SJSA1 (cell line): ENCODE results near the gene GATD1. TPM values are rescaled to one million over a fixed set of nuclear protein-coding genes. Genes with fewer than 3 reads are reported as not detected.
A peak's percentile ranks its signal among the peaks of the same experiment; 100 is the strongest.

Experiments used
- DNase-seq, 2 experiments: peaks; one replicate each; pipeline ENCODE4 v3.0.0-alpha.2; 2015 to 2020; ENCODE audit warnings: low spot score in 2 of 2, low read depth in 1 of 2
- H3K27ac ChIP-seq: fragments of 250-450 bp; sonication (Bioruptor Pico); 2 replicates; pipeline ENCODE4 v1.5.1; 2020; ENCODE audit warnings: mild to moderate bottlenecking, moderate library complexity
- H3K27me3 ChIP-seq: fragments of 250-450 bp; sonication (Bioruptor Pico); replicated peaks from 2 replicates; pipeline ENCODE4 v1.5.1; 2020; ENCODE audit warnings: mild to moderate bottlenecking, moderate library complexity
- H3K36me3 ChIP-seq: fragments of 250-450 bp; sonication (Bioruptor Pico); 2 replicates; pipeline ENCODE4 v1.5.1; 2020; ENCODE audit warnings: mild to moderate bottlenecking
- H3K4me1 ChIP-seq: fragments of 250-450 bp; sonication (Bioruptor Pico); replicated peaks from 2 replicates; pipeline ENCODE4 v1.6.1; 2021; ENCODE audit warnings: mild to moderate bottlenecking
- H3K4me3 ChIP-seq: fragments of 250-450 bp; sonication (Bioruptor Pico); 2 replicates; pipeline ENCODE4 v1.5.1; 2020; ENCODE audit warnings: mild to moderate bottlenecking
- H3K9me3 ChIP-seq: fragments of 250-450 bp; sonication (Bioruptor Pico); replicated peaks from 2 replicates; pipeline ENCODE4 v1.5.1; 2020; ENCODE audit warnings: mild to moderate bottlenecking
- total RNA-seq: library from RNA; depleted of rRNA; stranded (reverse); fragments of >200 nt; shearing (Covaris generic); gene quantifications from 2 replicates; pipeline ENCODE4 v1.2.3, GENCODE V29; 2014

The GATD1 gene
- total RNA-seq, 1 experiment from 2014 or later, result 12.4 TPM

DNA sequence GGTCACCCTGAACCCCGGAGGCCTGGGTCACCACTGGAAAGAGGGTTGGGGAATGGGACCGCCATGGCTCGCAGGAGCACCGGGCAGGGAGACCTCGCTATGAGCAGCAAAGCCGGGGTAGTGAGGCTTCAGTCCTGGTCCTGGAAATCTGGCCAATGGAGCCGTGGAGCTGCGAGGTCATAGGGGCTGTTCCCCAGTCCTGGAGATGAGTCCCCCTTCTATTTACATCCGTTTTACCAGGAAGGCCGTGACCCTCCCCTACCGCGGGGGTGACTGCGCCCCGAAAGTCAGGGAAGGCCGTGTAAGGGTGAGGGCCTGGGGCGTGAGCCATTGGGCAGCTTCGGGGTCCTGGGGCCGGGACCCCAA is 27.3 kb upstream of the GATD1 start:
- Histone ChIP-seq H3K4me1 (peaks cover 24% of the 10 kb centered on the region; the same call in 1 of the 2 replicates), H3K9me3 (no peaks in the 10 kb centered on the region), H3K36me3 (peaks cover 6% of the 10 kb centered on the region; the same call in 1 of the 2 replicates), H3K27me3 (no peaks in the 10 kb centered on the region), H3K27ac (no peak overlapping the region), H3K4me3 (peak overlapping the region; percentile 45)
- DNase-seq, result no peak

DNA sequence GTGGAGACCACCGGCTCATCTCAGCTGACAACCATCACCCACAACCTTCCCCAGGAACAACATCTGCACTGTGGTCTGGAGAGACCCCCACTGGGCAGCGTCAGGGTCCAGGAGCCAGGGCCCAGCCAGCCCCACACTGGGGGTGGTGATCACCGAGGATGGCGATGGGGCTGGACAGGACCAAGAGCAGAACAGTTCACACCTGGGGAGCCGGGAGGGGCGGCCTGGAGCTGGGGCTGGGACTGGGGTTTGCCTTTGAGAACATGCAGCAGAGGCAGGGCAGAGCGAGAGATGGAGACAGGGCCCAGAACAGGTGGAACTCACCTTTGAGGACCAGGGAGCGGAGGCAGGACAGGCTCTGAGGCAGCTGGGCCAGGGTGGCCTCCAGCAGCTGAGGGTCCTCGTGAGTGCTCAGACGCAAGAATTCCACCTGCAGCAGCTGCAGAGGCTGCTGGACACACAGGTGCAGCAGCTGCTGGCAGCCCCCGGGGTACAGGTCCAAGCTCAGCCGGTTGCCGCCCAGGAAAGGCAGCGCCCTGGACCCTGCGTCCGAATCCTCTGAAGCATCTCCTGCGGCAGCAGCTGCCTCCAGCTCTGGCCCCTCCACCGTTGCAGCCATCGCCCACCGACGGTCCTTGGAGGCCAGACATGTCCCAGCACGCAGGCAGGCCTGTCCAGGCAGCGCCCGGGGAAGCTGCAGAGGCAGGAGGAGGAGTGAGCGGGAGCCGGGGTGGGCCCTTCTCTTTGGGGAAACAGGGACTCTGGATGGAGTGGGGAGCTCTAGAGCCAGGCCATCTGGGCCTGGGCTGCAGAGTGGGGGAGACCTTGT is 26.7 kb upstream of the GATD1 start:
- peaks cover under 1% of the 10 kb centered on the region; the same call in 1 of the 2 replicates for H3K36me3 ChIP-seq
- H3K9me3 ChIP-seq, result no peaks in the 10 kb centered on the region
- H3K4me3 ChIP-seq, result no peak overlapping the region
- no peak for DNase-seq
- H3K27me3 ChIP-seq, result no peaks in the 10 kb centered on the region
- H3K4me1 ChIP-seq, result peaks cover 22% of the 10 kb centered on the region; the same call in 1 of the 2 replicates
- H3K27ac ChIP-seq, result no peak overlapping the region

DNA sequence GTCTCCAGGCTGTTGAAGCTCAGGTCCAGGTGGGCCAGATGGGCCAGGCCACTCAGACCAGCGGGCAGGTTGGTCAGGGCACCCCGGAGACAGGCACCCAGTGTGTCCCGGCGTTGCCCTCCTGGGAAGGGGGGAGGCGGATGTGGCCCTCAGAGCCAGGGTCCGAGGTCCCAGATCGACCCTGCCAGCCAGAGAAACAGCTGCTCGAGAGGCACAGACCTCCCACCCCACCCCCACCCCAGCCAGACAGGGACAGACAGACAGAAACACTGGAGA is 26.1 kb upstream of the GATD1 start:
- Histone ChIP-seq H3K9me3 (no peaks in the 10 kb centered on the region), H3K36me3 (no peaks in the 10 kb centered on the region), H3K27ac (no peak overlapping the region), H3K4me1 (peaks cover 17% of the 10 kb centered on the region), H3K4me3 (no peak overlapping the region), H3K27me3 (no peaks in the 10 kb centered on the region)
- DNase-seq, result no peak

DNA sequence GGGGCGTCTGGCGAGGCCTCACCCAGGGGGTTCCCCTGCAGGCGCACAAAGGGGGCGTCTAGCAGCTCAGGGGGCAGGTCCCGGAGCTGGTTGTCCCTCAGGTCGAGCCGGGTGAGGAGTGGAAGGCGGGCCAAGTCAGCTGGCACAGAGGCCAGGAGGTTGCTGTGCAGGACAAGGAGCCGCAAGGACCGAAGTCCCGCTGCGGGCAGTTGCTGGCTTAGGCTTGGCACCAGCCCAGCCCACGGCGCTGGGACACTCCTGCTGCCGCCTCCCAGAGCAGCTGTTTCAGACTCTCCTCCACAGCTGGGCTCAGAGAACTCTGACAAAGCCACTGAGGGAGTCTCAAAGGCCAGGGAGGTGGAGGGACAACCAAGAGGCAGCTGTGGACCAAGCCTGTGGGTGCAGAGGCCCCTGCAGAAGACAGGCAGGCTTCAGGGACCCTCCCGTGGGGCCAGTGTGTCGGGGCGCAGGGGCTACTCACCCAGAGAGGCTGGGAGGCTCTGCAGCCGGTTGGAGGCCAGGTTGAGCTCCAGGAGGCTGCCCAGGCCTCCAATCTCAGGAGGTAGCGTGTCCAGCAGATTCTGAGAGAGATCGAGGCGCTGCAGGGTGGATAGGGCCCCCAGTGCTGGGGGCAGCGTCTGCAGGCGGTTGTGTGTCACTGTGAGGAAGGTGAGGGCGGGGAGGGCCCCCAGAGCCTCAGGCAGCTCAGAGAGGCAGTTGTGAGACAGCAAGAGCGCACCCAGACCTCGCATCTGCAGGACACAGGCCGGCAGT is 25.6 kb upstream of the GATD1 start:
- H3K4me1 ChIP-seq, result peaks cover 16% of the 10 kb centered on the region
- H3K4me3 ChIP-seq, result no peak overlapping the region
- no peaks in the 10 kb centered on the region for H3K36me3 ChIP-seq
- DNase-seq, result no peak
- no peaks in the 10 kb centered on the region for H3K9me3 ChIP-seq
- no peak overlapping the region for H3K27ac ChIP-seq
- no peaks in the 10 kb centered on the region for H3K27me3 ChIP-seq

DNA sequence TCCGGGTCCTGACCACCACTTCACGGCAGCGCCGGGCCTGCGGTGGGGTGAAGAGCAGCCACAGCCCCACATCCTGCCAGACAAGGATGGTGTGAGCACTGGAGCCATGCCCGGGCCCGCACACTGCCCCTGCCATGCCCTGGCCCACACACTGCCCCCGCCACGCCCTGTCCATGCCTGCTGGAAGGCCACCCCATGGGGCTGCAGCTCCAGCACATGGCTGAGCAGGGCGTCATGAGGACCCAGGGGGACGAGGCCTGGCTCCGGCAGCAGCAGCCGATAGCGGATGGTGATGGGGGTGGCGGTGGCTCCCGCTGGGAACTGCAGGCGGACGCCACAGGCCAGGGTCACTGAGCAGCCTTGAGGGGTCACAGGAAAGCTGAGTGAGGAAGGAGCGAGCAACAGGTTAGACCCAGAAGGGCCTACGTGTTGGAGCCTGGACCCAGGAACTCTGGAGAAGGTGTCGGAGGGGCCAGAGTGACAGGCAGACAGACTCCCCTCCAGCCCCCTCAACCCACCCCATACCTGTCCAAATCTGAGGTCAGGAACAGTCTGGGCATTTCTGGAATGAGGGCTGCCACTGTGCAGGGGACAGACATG is 24.8 kb upstream of the GATD1 start:
- no peaks in the 10 kb centered on the region for H3K9me3 ChIP-seq
- H3K4me1 ChIP-seq, result peaks cover 22% of the 10 kb centered on the region
- DNase-seq, result no peak
- H3K27me3 ChIP-seq, result no peaks in the 10 kb centered on the region
- H3K36me3 ChIP-seq, result no peaks in the 10 kb centered on the region
- no peak overlapping the region for H3K4me3 ChIP-seq
- H3K27ac ChIP-seq, result no peak overlapping the region

DNA sequence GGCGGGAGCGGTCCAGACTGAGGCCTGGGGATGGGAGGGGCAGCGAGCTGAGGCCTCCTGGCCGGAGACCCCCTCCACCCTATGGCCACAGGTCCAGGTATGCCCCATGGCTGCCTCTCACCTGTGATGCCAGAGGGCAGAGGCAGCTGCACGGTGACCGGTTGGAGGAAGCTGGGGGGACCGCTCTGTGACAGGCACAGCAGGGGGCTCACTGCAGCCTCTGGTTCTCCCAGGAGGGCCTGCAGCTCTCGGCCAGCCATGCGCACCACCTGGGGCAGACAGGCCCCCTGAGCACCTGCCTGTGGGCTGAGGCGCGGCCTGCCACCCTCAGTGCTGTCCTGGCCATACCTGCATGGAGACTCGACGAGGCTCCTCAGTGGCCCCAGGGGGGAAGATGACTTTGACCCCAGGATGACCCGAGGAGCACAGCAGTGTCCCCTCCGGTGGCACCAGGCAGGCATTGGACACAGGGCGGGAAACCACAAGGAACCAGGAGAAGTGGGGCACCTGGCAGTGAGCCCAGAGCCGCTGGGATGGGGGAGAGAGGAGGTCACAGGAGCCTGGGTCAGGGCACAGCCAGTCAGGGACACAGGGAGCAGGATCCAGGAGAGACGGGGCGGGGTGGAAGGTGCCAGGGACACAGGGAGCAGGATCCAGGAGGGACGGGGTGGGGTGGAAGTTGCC is 24.0 kb upstream of the GATD1 start:
- Histone ChIP-seq H3K27me3 (no peaks in the 10 kb centered on the region), H3K36me3 (no peaks in the 10 kb centered on the region), H3K4me1 (peaks cover 31% of the 10 kb centered on the region), H3K4me3 (no peak overlapping the region), H3K9me3 (no peaks in the 10 kb centered on the region), H3K27ac (no peak overlapping the region)
- DNase-seq, result no peak

DNA sequence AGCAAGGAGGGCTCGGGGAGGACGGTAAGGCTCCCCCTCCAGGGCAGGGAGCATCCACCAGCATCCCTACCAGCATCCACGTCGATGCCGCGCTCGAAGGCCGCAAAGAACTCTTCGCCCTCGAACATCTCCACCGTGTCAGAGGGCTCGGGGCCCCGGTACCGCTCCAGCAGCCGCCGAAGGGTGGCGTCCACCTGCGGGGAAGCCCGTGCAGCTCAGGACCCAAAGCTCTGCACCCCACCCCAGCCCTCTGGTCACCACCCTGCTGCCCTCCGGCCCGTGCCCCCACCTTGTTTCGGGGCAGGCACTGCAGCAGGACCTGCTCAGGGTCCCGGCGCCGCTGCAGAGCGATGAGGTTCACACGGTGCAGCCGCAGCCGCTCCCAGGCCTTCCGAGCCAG is 23.2 kb upstream of the GATD1 start:
- H3K27ac ChIP-seq, result no peak overlapping the region
- H3K36me3 ChIP-seq, result no peaks in the 10 kb centered on the region
- DNase-seq, result no peak
- H3K9me3 ChIP-seq, result no peaks in the 10 kb centered on the region
- no peak overlapping the region for H3K4me3 ChIP-seq
- no peaks in the 10 kb centered on the region for H3K27me3 ChIP-seq
- H3K4me1 ChIP-seq, result peaks cover 32% of the 10 kb centered on the region

DNA sequence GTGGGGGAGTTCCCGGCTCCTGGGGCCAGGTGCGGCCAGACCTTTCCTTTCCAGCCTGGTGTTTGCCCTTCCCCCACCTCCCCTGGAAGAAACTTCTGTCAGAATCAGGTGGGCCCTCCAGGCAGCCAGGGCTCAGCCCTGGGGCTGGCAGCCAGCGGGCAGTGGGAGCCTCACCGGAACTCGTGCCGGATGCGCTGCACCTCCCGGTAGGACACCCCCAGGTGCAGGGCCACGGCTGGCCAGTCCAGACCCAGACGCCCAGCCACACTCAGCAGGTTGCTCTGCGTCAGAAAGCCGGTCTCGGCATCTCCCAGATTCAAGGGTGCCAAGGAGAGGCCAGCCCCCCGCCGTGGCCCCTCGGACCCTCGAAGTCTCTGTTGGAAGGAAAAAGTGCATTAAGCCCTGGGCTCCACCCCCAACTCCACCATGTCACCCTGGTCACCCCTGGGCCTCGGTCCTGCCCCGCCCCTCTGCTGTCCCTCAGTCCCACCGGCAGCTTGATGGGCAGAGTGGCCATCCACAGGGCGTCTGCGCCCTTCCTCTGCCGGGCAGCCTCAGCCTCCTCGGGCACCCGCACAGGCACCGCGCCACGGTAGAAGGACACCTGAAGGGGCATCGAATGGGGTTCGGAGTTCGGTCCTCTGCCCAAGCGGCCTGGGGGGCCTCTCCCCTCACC is 22.5 kb upstream of the GATD1 start:
- Histone ChIP-seq H3K27ac (no peak overlapping the region), H3K9me3 (no peaks in the 10 kb centered on the region), H3K4me3 (no peak overlapping the region), H3K4me1 (peaks cover 34% of the 10 kb centered on the region), H3K36me3 (no peaks in the 10 kb centered on the region), H3K27me3 (no peaks in the 10 kb centered on the region)
- no peak for DNase-seq

DNA sequence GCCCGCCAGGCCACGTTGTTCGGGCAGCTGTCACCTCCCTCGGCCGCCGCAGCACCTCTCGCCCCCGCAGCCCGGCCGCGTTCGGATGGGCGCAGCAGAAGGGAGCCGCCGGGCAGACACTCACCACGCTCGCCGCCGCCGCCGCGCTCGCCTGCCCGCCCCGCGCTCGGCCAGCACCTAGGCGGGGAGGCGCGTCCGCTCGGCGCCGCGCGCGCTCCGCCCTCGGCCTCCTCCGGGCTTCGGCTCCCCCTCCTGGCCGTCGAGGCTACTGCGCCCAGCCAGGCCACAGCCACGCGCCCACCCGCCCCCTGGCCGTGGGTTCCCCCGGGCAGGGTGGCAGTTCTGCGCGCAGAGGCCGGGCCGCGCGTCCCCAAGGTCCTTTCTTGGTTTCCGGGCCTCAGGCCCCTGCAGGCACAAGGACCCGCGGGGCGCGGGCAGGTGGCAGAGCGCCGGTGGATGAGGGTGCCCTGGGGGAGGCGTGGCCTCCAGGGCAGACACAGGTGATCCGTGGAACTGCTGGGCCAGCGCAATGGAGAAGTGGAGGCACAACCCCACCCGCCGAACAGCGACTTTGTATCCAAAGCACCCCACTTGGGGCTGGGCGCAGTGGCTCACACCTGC is 20.9 kb upstream of the GATD1 start, which contains the start of gene SLC25A22:
Gene SLC25A22, minus strand, starts transcription at position 189 of the 621 bp plus-strand sequence. CDS start 3,275 bp downstream, outside the sequence.
- peak within 1 kb of the TSS; percentile 40 for H3K27ac ChIP-seq
- no peaks in the 10 kb centered on the region for H3K36me3 ChIP-seq
- H3K4me3 ChIP-seq, result peak within 1 kb of the TSS; percentile 57
- DNase-seq, result peak in 1 of 2 experiments; percentile 58
- H3K4me1 ChIP-seq, result peaks cover 27% of the 10 kb centered on the region
- no peaks in the 10 kb centered on the region for H3K27me3 ChIP-seq
- no peaks in the 10 kb centered on the region for H3K9me3 ChIP-seq

DNA sequence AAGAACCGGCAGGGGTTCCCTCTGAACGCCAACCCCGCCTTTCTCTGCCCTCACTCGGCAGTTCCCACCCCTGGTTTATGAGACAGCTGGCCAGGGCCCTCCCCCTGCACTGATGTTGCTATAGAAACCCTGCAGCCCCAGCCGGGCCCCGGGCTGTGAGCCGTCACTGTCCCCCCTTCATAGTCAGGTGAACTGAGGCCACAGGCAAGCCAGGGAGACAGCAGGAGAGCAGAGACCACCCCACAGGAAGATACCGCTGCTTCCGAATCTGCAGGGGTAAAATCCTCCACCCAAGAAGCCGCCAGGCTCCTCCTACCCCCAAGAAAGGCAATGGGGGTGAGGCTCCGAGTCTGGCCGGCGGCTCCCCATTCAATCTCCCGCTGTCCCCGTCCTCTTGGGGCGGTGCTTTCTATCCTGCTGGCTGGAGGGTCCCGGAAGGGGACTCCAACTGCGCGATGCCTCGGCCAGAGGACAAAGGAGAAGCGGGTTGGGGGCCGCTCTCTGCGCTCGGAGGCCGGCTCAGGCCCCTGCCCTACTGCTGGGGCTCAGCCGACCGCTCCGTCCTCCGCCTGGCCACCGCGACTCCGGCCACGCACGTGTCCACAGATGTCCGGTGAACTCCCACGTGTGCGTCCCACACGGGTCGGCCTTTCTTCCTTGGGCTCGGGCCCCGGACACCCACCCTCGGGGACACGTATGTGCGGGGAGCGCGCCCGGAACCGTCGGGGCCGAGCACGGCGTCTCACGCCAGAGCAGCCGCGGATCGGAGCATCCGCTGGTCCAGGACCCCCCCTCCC is 20.2 kb upstream of the GATD1 start:
- Histone ChIP-seq H3K4me1 (peaks cover 27% of the 10 kb centered on the region), H3K36me3 (no peaks in the 10 kb centered on the region), H3K27ac (peak overlapping the region; percentile 40), H3K27me3 (no peaks in the 10 kb centered on the region), H3K9me3 (no peaks in the 10 kb centered on the region), H3K4me3 (peak overlapping the region; percentile 57)
- DNase-seq, result peak; percentile 71 to 76

DNA sequence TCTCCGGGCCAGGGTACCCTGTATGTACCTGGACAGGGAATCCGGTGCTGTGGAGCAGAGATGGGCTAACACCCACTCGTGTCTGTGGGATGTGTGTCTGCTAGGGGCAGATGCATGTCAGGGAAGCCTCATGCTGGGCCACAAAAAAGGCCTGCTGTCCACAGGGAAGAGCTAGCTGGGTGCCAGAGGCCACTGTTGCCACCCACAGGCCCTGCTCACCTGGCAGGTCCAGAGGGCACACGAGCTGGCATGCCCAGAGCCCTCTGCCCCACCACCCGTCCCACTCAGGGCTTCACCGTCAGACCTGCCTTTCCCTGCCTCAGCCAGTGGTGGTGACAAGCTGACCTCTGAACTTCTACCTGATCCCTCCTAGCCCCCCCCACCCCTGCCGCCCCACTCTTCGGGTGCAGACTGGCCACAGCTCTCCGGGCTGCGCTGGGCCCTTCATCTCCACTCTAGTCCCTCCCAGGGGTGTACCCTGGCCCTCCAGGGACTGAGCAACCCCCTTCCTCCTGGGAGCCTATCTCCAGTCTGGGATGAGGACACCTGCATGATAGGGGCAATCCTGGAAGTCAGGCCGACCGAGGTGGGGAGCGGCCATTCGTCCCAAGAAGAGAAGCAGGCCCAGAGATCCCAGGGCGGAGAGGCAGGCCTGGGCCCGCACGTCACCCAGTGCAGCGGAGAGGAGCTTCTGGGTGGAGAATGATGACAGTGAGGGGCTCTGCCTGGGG is 19.4 kb upstream of the GATD1 start:
- peaks cover 27% of the 10 kb centered on the region for H3K4me1 ChIP-seq
- H3K27ac ChIP-seq, result no peak overlapping the region
- H3K36me3 ChIP-seq, result no peaks in the 10 kb centered on the region
- DNase-seq, result no peak
- peak overlapping the region; percentile 57 for H3K4me3 ChIP-seq
- H3K9me3 ChIP-seq, result no peaks in the 10 kb centered on the region
- no peaks in the 10 kb centered on the region for H3K27me3 ChIP-seq
